ENCODE measurements around the gene FOCAD. TPM values are rescaled to one million over a fixed set of nuclear protein-coding genes. Genes with fewer than 3 reads are reported as not detected.
A peak's percentile ranks its signal among the peaks of the same experiment; 100 is the strongest.

The FOCAD gene
- total and polyA plus RNA-seq, 10 of the 15 experiments (the other 5 are each of a cell fraction or from before 2014, with no cell fraction given) = 13.7 to 93.0 (median 41.8) TPM

- TF ChIP-seq, protein P1, sequence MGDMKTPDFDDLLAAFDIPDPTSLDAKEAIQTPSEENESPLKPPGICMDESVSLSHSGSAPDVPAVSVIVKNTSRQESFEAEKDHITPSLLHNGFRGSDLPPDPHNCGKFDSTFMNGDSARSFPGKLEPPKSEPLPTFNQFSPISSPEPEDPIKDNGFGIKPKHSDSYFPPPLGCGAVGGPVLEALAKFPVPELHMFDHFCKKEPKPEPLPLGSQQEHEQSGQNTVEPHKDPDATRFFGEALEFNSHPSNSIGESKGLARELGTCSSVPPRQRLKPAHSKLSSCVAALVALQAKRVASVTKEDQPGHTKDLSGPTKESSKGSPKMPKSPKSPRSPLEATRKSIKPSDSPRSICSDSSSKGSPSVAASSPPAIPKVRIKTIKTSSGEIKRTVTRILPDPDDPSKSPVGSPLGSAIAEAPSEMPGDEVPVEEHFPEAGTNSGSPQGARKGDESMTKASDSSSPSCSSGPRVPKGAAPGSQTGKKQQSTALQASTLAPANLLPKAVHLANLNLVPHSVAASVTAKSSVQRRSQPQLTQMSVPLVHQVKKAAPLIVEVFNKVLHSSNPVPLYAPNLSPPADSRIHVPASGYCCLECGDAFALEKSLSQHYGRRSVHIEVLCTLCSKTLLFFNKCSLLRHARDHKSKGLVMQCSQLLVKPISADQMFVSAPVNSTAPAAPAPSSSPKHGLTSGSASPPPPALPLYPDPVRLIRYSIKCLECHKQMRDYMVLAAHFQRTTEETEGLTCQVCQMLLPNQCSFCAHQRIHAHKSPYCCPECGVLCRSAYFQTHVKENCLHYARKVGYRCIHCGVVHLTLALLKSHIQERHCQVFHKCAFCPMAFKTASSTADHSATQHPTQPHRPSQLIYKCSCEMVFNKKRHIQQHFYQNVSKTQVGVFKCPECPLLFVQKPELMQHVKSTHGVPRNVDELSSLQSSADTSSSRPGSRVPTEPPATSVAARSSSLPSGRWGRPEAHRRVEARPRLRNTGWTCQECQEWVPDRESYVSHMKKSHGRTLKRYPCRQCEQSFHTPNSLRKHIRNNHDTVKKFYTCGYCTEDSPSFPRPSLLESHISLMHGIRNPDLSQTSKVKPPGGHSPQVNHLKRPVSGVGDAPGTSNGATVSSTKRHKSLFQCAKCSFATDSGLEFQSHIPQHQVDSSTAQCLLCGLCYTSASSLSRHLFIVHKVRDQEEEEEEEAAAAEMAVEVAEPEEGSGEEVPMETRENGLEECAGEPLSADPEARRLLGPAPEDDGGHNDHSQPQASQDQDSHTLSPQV (IDR thresholded peaks at IDR 0.05) = 0 out of 2 replicates have a peak, but pooled peaks have one; percentile 16
- TF ChIP-seq IKZF1 (conservative IDR thresholded peaks at IDR 0.05) (no peak), FOXK2 (IDR thresholded peaks at IDR 0.05) (no peak), RUNX3 (IDR thresholded peaks at IDR 0.05; ENCODE audit: low read length) (peak; percentile 21; the same call in 1 of the 2 replicates), CBFB (IDR thresholded peaks at IDR 0.05; ENCODE audit: low read depth) (no peak)
These were observed 257.2 kb downstream of the FOCAD start (continued) for GRCh38 chr9:20941174-20941690.

- 77% methylated on average over 10 of the region's 10 CpGs for WGBS (ENCODE audit: insufficient coverage, insufficient replicate concordance, low lambda C conversion rate, missing lambda C conversion rate)
- Histone ChIP-seq H3K9me3 (replicated peaks; ENCODE audit: control insufficient read depth, insufficient read depth, low read length) (no peaks in the 10 kb centered on the region), H3K4me3 (no peak overlapping the region), H2AFZ (ENCODE audit: control insufficient read depth, low read depth, low read length) (no peak overlapping the region), H3K36me3 (ENCODE audit: control insufficient read depth in 2 of 2, insufficient read depth in 2 of 2, low read length in 1 of 2) (peaks cover 5 to 10% of the 10 kb centered on the region in 2 experiments), H4K20me1 (ENCODE audit: control insufficient read depth, insufficient read depth) (no peaks in the 10 kb centered on the region), H3K9ac (ENCODE audit: control insufficient read depth, insufficient read depth, low read length) (no peak overlapping the region), H3K79me2 (ENCODE audit: control insufficient read depth, insufficient read depth, low read length) (no peaks in the 10 kb centered on the region), H3K4me2 (ENCODE audit: control insufficient read depth, insufficient read depth) (no peak overlapping the region), H3K4me1 (ENCODE audit: control insufficient read depth, insufficient read depth, low read length) (no peaks in the 10 kb centered on the region), H3K27me3 (replicated peaks in 1 of 2; ENCODE audit: control insufficient read depth in 2 of 2, insufficient read depth in 2 of 2, low read length in 1 of 2) (no peaks in the 10 kb centered on the region), H3K27ac (ENCODE audit: control insufficient read depth, insufficient read depth) (no peak overlapping the region)
- RAD21 ChIA-PET (ENCODE audit: unreplicated experiment) = interaction anchor here (0.6 to 2.4 kb wide), 2 partner anchors 12 to 166 kb away, joined by 3 to 6 read pairs; no protein-coding TSS in a partner anchor
- ATAC-seq (no peak), DNase-seq (ENCODE audit: low read depth, low spot score) (no peak), FAIRE-seq (no peak)
- intact Hi-C loops (cut with micrococcal nuclease; ENCODE audit: unreplicated experiment) (loop anchor here (5.0 to 10.0 kb wide), 2 partner anchors 168 to 740 kb away; no protein-coding TSS in a partner anchor), in situ Hi-C loops (cut with MboI) (loop anchor here (5.0 kb wide), 3 partner anchors 317 to 1017 kb away; no protein-coding TSS in a partner anchor)
- POLR2A ChIA-PET = interaction anchor here (0.6 kb wide), 1 partner anchor 8 kb away, joined by 4 read pairs; no protein-coding TSS in a partner anchor
- no TSS peak for BruUV-seq (replicated peaks)
- CTCF ChIA-PET = interaction anchor here (1.0 to 4.9 kb wide), 3 partner anchors 10 to 320 kb away, joined by 3 to 47 read pairs (median 6); no protein-coding TSS in a partner anchor
- SMC1A ChIA-PET (ENCODE audit: uncharacterized antibody, unreplicated experiment) = interaction anchor here (0.9 to 5.7 kb wide), 4 partner anchors 161 to 587 kb away, joined by 3 to 80 read pairs (median 4); no protein-coding TSS in a partner anchor
- no peak for TF ChIP-seq CHD4 (IDR thresholded peaks at IDR 0.05)
- TF ChIP-seq FOS (IDR thresholded peaks at IDR 0.05; ENCODE audit: borderline replicate concordance, extremely low read depth, insufficient read length) = no peak
- no peak for TF ChIP-seq MYC (IDR thresholded peaks at IDR 0.05; ENCODE audit: insufficient read depth, insufficient read length, insufficient replicate concordance, low read length, severe bottlenecking)
- TF ChIP-seq, protein P2, sequence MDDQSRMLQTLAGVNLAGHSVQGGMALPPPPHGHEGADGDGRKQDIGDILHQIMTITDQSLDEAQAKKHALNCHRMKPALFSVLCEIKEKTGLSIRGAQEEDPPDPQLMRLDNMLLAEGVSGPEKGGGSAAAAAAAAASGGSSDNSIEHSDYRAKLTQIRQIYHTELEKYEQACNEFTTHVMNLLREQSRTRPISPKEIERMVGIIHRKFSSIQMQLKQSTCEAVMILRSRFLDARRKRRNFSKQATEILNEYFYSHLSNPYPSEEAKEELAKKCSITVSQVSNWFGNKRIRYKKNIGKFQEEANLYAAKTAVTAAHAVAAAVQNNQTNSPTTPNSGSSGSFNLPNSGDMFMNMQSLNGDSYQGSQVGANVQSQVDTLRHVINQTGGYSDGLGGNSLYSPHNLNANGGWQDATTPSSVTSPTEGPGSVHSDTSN (IDR thresholded peaks at IDR 0.05; ENCODE audit: insufficient replicate concordance, low read depth, low read length) = no peak
- TF ChIP-seq GABPA (IDR thresholded peaks at IDR 0.05; ENCODE audit: low read depth) = no peak
- no peak for TF ChIP-seq RBBP5 (conservative IDR thresholded peaks at IDR 0.05)
- TF ChIP-seq IKZF2 (IDR thresholded peaks at IDR 0.05) = no peak
- no peak for TF ChIP-seq KLF5 (IDR thresholded peaks at IDR 0.05; ENCODE audit: partially characterized antibody)
- no peak for TF ChIP-seq NFYA (IDR thresholded peaks at IDR 0.05; ENCODE audit: borderline replicate concordance, low read depth, low read length)
- no peak for TF ChIP-seq PAX8 (IDR thresholded peaks at IDR 0.05)
These were observed 260.4 kb downstream of the FOCAD start for GRCh38 chr9:20944507-20944906.
